ENCODE results near the gene ROBO4. TPM values are rescaled to one million over a fixed set of nuclear protein-coding genes. Genes with fewer than 3 reads are reported as not detected.

ROBO4 gene
- total and polyA plus RNA-seq, 2 donors (not counting 1 experiment from before 2014, with no cell fraction given) = not detected

GRCh38 chr11:124878759-124879492 lies 18.7 kb downstream of the ROBO4 start:
- no peak for ATAC-seq (ENCODE audit: low read depth)
- POLR2A ChIA-PET = no interaction called here

More at GRCh38 chr11:124878759-124879492, 18.7 kb downstream of the ROBO4 start:
- Histone ChIP-seq H4K20me1 (ENCODE audit: control insufficient read depth, insufficient read depth, low read length, poor library complexity, severe bottlenecking) (no peaks in the 10 kb centered on the region), H3K27me3 (replicated peaks in 1 of 4; ENCODE audit: control extremely low read depth in 1 of 4, control insufficient read depth in 3 of 4, insufficient read depth in 4 of 4, low read length in 3 of 4) (peaks cover 0 to 52% (median 15%) of the 10 kb centered on the region in 4 experiments), H3K4me2 (replicated peaks; ENCODE audit: low read depth, low read length, poor library complexity, severe bottlenecking) (no peak overlapping the region), H3K4me1 (ENCODE audit: control insufficient read depth in 2 of 2, insufficient read depth in 2 of 2, low read length in 2 of 2) (peaks cover 19 to 22% of the 10 kb centered on the region in 2 donors), H2AFZ (ENCODE audit: insufficient read depth, low read depth, low read length, poor library complexity, severe bottlenecking) (no peak overlapping the region), H3K36me3 (replicated peaks in 1 of 2; ENCODE audit: control extremely low read depth in 1 of 2, control insufficient read depth in 1 of 2, extremely low read depth in 1 of 2, insufficient read depth in 2 of 2, low read length in 1 of 2) (no peaks in the 10 kb centered on the region), H3K4me3 (ENCODE audit: control extremely low read depth in 1 of 5, extremely low read depth in 1 of 5, insufficient read depth in 1 of 5, low read depth in 2 of 5, low read length in 4 of 5) (no peak overlapping the region), H3K9me3 (ENCODE audit: control extremely low read depth in 1 of 3, control insufficient read depth in 2 of 3, insufficient read depth in 1 of 3, low read length in 2 of 3) (peaks cover 0 to 22% (median 0%) of the 10 kb centered on the region in 3 donors), H3K27ac (ENCODE audit: low read length in 2 of 2) (no peak overlapping the region), H3K79me2 (ENCODE audit: control insufficient read depth, insufficient read depth, low read length) (no peaks in the 10 kb centered on the region), H3K9ac (ENCODE audit: low read length) (no peak overlapping the region)
- TF ChIP-seq CTCF (IDR thresholded peaks at IDR 0.05) (no peak), EZH2 (IDR thresholded peaks at IDR 0.05; ENCODE audit: borderline replicate concordance, insufficient read depth, low read depth, low read length, poor library complexity, severe bottlenecking) (no peak)
- 94% methylated on average over 8 of the region's 11 CpGs for WGBS (ENCODE audit: insufficient coverage)
- Mint-ChIP-seq H3K27ac (no peak overlapping the region), H3K4me1 (peaks cover 24% of the 10 kb centered on the region), H3K9me3 (ENCODE audit: insufficient read depth) (no peaks in the 10 kb centered on the region), H3K27me3 (peaks cover 55% of the 10 kb centered on the region), H3K4me3 (peak overlapping the region; percentile 9)
- CTCF ChIA-PET = no interaction called here
- intact Hi-C loops (cut with micrococcal nuclease) = loop anchor here (5.0 kb wide), 2 partner anchors 42 to 73 kb away; partner anchors contain the start of gene CCDC15
- no peak for DNase-seq
